HepG2 (cell line): Measurements from ENCODE around the gene GRIK3. TPM values are rescaled to one million over a fixed set of nuclear protein-coding genes. Genes with fewer than 3 reads are reported as not detected.

ENCODE experiments used
- ATAC-seq: fragments of 200-7000 bp; cut with Tn5 transposase; 3 replicates; pipeline ENCODE4 v1.9.1; 2020; ENCODE audit warnings: mild to moderate bottlenecking, moderate library complexity
- BruUV-seq: library from RNA; stranded (reverse); fragments of 400-500 nt; replicated peaks from 2 replicates; lab custom pipeline; 2021; lab: Mats Ljungman, UMichigan
- CTCF ChIA-PET: fragments of 300-600 bp; formaldehyde crosslinking; extraction: SDS; loops from one replicate; lab custom pipeline; 2021; ENCODE audit warnings: low total read pairs, inconsistent platforms, low intra/inter-chr PET ratio; lab: Yijun Ruan, JAX
- POLR2A ChIA-PET: fragments of 350-600 bp; sonication (Branson Sonifier 250); formaldehyde crosslinking; loops from one replicate; lab custom pipeline; 2020; ENCODE audit warnings: antibody characterized with exemption, inconsistent platforms; lab: Yijun Ruan, JAX
- DNase-seq: peaks from one replicate; pipeline ENCODE4 v3.0.0-alpha.2; 2015; ENCODE audit warnings: low spot score
- FAIRE-seq: peaks from 3 replicates; lab custom pipeline; 2011; peaks lifted over from hg19 to GRCh38; lab: Jason Lieb, UNC
- H2AFZ ChIP-seq: one replicate; pipeline ENCODE4 v1.6.1; 2011; ENCODE audit warnings: low read length, inconsistent platforms
- H3K27ac ChIP-seq: fragments of 300-600 bp; 3 replicates; pipeline ENCODE4 v1.8.0; 2011; ENCODE audit warnings: mixed run types, mild to moderate bottlenecking, mixed read lengths, low read length, inconsistent platforms; ENCODE audit not compliant: insufficient read depth; ENCODE audit errors: extremely low read length
- H3K27me3 ChIP-seq, 2 experiments: fragments of 200-600 bp in 1 of 2; 2 replicates in 1 of 2; 3 replicates in 1 of 2; pipeline versions ENCODE4 v1.6.0 to v1.8.0; 2011; ENCODE audit warnings: low read length in 2 of 2, mild to moderate bottlenecking in 2 of 2, moderate library complexity in 2 of 2, inconsistent platforms in 1 of 2; ENCODE audit not compliant: insufficient read depth in 2 of 2, control insufficient read depth in 1 of 2
- H3K36me3 ChIP-seq, 2 experiments: fragments of 200-600 bp in 1 of 2; replicated peaks in 1 of 2; 2 replicates in 1 of 2; 3 replicates in 1 of 2; pipeline versions ENCODE4 v1.5.1 to v1.8.0; 2011; ENCODE audit warnings: low read length in 2 of 2, inconsistent platforms in 1 of 2; ENCODE audit not compliant: insufficient read depth in 2 of 2, control insufficient read depth in 1 of 2
- H3K4me1 ChIP-seq: 2 replicates; pipeline ENCODE4 v1.5.1; 2012; ENCODE audit warnings: low read length, inconsistent platforms; ENCODE audit not compliant: insufficient read depth
- H3K4me2 ChIP-seq: 2 replicates; pipeline ENCODE4 v1.6.0; 2011; ENCODE audit warnings: low read depth, low read length, inconsistent platforms
- H3K4me3 ChIP-seq, 3 experiments: fragments of 200-600 bp in 1 of 3; sonication (generic), shearing (Covaris generic) in 1 of 3; replicated peaks in 1 of 3; 2 replicates each; pipeline ENCODE4 v1.5.1; 2011 to 2016; ENCODE audit warnings: low read length in 3 of 3, inconsistent platforms in 2 of 3, low read depth in 2 of 3, mild to moderate bottlenecking in 2 of 3, control low read depth in 1 of 3, mixed read lengths in 1 of 3; ENCODE audit not compliant: insufficient read depth in 1 of 3
- H3K79me2 ChIP-seq: one replicate; pipeline ENCODE4 v1.6.1; 2011; ENCODE audit warnings: low read length, inconsistent platforms; ENCODE audit not compliant: insufficient read depth
- H3K9ac ChIP-seq: 2 replicates; pipeline ENCODE4 v1.6.0; 2011; ENCODE audit warnings: mild to moderate bottlenecking, low read depth, low read length, inconsistent platforms; ENCODE audit not compliant: insufficient read depth
- H3K9me3 ChIP-seq: 2 replicates; pipeline ENCODE4 v1.5.1; 2012; ENCODE audit warnings: mild to moderate bottlenecking, low read length
- H4K20me1 ChIP-seq: 2 replicates; pipeline ENCODE4 v1.6.0; 2011; ENCODE audit warnings: inconsistent platforms, mild to moderate bottlenecking, low read length, moderate library complexity; ENCODE audit not compliant: insufficient read depth
- ATF4 ChIP-seq, 2 experiments: fragments of 450-650 bp in 1 of 2; sonication (generic) in 1 of 2; formaldehyde crosslinking; IDR thresholded peaks; 2 replicates each; pipeline versions ENCODE4 v1.5.0 to v1.8.0; 2020 to 2022; ENCODE audit warnings: mild to moderate bottlenecking in 1 of 2, missing genetic modification reagents in 1 of 2
- BATF2 ChIP-seq: sonication (generic); formaldehyde crosslinking; IDR thresholded peaks from 2 replicates; pipeline ENCODE4 v1.8.0; 2022; ENCODE audit warnings: mild to moderate bottlenecking, missing genetic modification reagents, moderate library complexity
- GMEB2 ChIP-seq: IDR thresholded peaks from 2 replicates; pipeline ENCODE4 v1.6.1; 2016; ENCODE audit warnings: missing biosample characterization, missing genetic modification reagents, low read depth
- MTA1 ChIP-seq: sonication (generic); formaldehyde crosslinking; IDR thresholded peaks from 2 replicates; pipeline ENCODE4 v1.4.0; 2020; ENCODE audit warnings: missing genetic modification reagents, mild to moderate bottlenecking, borderline replicate concordance
- SAP130 ChIP-seq: IDR thresholded peaks from 2 replicates; pipeline ENCODE4 v1.6.1; 2016; ENCODE audit warnings: low read depth
- SCMH1 ChIP-seq: sonication (generic); formaldehyde crosslinking; IDR thresholded peaks from 2 replicates; pipeline ENCODE4 v1.9.0; 2021; ENCODE audit warnings: missing genetic modification reagents, mild to moderate bottlenecking, borderline replicate concordance
- TSC22D2 ChIP-seq: sonication (generic); formaldehyde crosslinking; IDR thresholded peaks from 2 replicates; pipeline ENCODE4 v1.5.1; 2020; ENCODE audit warnings: missing genetic modification reagents, mild to moderate bottlenecking, borderline replicate concordance
- ZNF280B ChIP-seq: sonication (generic); formaldehyde crosslinking; IDR thresholded peaks from 2 replicates; pipeline ENCODE4 v1.5.0; 2020; ENCODE audit warnings: missing genetic modification reagents, mild to moderate bottlenecking, borderline replicate concordance
- ZNF350 ChIP-seq: sonication (generic); formaldehyde crosslinking; IDR thresholded peaks from 2 replicates; pipeline ENCODE4 v1.4.0; 2020; ENCODE audit warnings: mild to moderate bottlenecking, low read depth, missing genetic modification reagents, borderline replicate concordance
- ZNF557 ChIP-seq: sonication (generic); formaldehyde crosslinking; IDR thresholded peaks from 2 replicates; pipeline ENCODE4 v1.4.0; 2020; ENCODE audit warnings: missing genetic modification reagents
- ZNF775 ChIP-seq: sonication (generic); formaldehyde crosslinking; IDR thresholded peaks from 2 replicates; pipeline ENCODE4 v1.4.0; 2020; ENCODE audit warnings: missing genetic modification reagents, mild to moderate bottlenecking, moderate library complexity, borderline replicate concordance
- WGBS: methylation state at CpG from one replicate; pipeline ENCODE4 v1.1.6; 2017; ENCODE audit warnings: low lambda C conversion rate; 5-methylcytosine and 5-hydroxymethylcytosine counted together
- in situ Hi-C: cut with HindIII; loops from 2 replicates; pipeline ENCODE4 v1.10.0; 2017; ENCODE audit warnings: low pct_unique_long_range_greater_than_20kb; ENCODE audit not compliant: extremely low pct_ligation_motif_present
- intact Hi-C: fragments of 100-400 bp; cut with micrococcal nuclease; formaldehyde crosslinking; loops from one replicate; pipeline ENCODE4 v1.10.0; 2022; ENCODE audit not compliant: unreplicated experiment
- polyA plus RNA-seq, 8 experiments: library from polyadenylated mRNA; depleted of rRNA in 3 of 8; stranded (reverse) in 7 of 8; unstranded in 1 of 8; fragments of >200 nt; fragmentation: Illumina TruSeq in 4 of 8; extraction: Trizol in 4 of 8; gene quantifications; 2 replicates each; pipeline versions ENCODE4 v1.2.1 to v1.2.3, GENCODE V29; 2011 to 2016; ENCODE audit warnings: low read depth in 4 of 8, missing spikeins in 1 of 8, mixed read lengths in 1 of 8; ENCODE audit not compliant: insufficient read depth in 1 of 8
- total RNA-seq, 5 experiments: library from RNA; depleted of rRNA; stranded (reverse); fragments of >200 nt; fragmentation: Illumina TruSeq; extraction: Trizol; gene quantifications; 2 replicates each; pipeline ENCODE4 v1.2.3, GENCODE V29; 2016; ENCODE audit warnings: low read depth in 1 of 5
- TF ChIP-seq, protein P1 (sequence below): IDR thresholded peaks from 2 replicates; pipeline ENCODE4 v1.6.1; 2012; ENCODE audit warnings: inconsistent platforms
- TF ChIP-seq, protein P2 (sequence below): IDR thresholded peaks from 2 replicates; pipeline ENCODE4 v1.6.1; 2012; ENCODE audit warnings: low read length, improper control_type of control experiment

GRIK3 gene
- total and polyA plus RNA-seq, 2 of the 13 experiments (the other 11 are each of a cell fraction or from before 2014, with no cell fraction given), result not detected

DNA sequence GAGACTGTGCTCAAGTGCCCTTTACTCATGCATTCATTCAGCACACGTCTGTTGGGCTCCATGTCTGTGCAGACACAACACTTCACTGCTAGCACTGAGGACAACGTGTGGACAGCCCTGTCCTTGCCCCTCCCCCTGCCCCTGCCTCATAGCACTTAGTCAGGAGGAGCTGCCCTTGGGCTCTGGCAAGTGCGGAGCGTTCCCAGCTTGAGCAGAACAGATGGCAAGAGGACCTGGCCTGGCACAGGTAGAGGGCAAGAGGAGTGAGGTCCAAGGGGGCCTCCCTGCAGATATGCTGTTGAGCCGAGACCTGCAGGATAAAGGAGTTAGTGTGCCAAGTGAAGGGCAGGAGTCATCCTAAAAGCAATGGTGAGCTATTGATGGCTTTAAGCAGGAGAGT, 81.3 kb downstream of the GRIK3 start (continued):
- TF ChIP-seq ZNF350 (CRISPR knock-in tag), result no peak
- TF ChIP-seq, protein P1, sequence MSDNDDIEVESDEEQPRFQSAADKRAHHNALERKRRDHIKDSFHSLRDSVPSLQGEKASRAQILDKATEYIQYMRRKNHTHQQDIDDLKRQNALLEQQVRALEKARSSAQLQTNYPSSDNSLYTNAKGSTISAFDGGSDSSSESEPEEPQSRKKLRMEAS, result no peak
- no peak for TF ChIP-seq MTA1 (CRISPR knock-in tag)
- no peak for TF ChIP-seq ZNF280B (CRISPR knock-in tag)
- TF ChIP-seq, all 625 proteins: peak for 0

GRCh38 chr1:36951761-36952160, 82.6 kb downstream of the GRIK3 start:
- H3K9me3 ChIP-seq, result no peaks in the 10 kb centered on the region
- no peak for ATAC-seq
- no peaks in the 10 kb centered on the region for H3K4me1 ChIP-seq
- intact Hi-C loops (no loop called here), in situ Hi-C loops (no loop called here)
- peaks cover 0 to 2% of the 10 kb centered on the region in 2 experiments; a peak in 1 of 5 replicates for H3K27me3 ChIP-seq
- POLR2A ChIA-PET, result no interaction called here
- no peak overlapping the region for H3K9ac ChIP-seq
- FAIRE-seq, result no peak
- no peak overlapping the region for H3K4me2 ChIP-seq
- no peak for TF ChIP-seq SCMH1 (CRISPR knock-in tag)
- TF ChIP-seq, protein P2, sequence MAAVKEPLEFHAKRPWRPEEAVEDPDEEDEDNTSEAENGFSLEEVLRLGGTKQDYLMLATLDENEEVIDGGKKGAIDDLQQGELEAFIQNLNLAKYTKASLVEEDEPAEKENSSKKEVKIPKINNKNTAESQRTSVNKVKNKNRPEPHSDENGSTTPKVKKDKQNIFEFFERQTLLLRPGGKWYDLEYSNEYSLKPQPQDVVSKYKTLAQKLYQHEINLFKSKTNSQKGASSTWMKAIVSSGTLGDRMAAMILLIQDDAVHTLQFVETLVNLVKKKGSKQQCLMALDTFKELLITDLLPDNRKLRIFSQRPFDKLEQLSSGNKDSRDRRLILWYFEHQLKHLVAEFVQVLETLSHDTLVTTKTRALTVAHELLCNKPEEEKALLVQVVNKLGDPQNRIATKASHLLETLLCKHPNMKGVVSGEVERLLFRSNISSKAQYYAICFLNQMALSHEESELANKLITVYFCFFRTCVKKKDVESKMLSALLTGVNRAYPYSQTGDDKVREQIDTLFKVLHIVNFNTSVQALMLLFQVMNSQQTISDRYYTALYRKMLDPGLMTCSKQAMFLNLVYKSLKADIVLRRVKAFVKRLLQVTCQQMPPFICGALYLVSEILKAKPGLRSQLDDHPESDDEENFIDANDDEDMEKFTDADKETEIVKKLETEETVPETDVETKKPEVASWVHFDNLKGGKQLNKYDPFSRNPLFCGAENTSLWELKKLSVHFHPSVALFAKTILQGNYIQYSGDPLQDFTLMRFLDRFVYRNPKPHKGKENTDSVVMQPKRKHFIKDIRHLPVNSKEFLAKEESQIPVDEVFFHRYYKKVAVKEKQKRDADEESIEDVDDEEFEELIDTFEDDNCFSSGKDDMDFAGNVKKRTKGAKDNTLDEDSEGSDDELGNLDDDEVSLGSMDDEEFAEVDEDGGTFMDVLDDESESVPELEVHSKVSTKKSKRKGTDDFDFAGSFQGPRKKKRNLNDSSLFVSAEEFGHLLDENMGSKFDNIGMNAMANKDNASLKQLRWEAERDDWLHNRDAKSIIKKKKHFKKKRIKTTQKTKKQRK, result no peak
- TF ChIP-seq BATF2 (CRISPR knock-in tag), result no peak
- no peak for TF ChIP-seq ZNF557
- no peak for TF ChIP-seq SAP130 (CRISPR knock-in tag)
- TF ChIP-seq ATF4 (CRISPR knock-in tag; IDR thresholded peaks at IDR 0.05), result no peak
- TF ChIP-seq GMEB2 (CRISPR knock-in tag), result no peak
- no peak for TF ChIP-seq ZNF775 (CRISPR knock-in tag)
- no peak for TF ChIP-seq TSC22D2 (CRISPR knock-in tag)
- H3K4me3 ChIP-seq, result no peak overlapping the region
- no peaks in the 10 kb centered on the region for H3K79me2 ChIP-seq
- no peak overlapping the region for H2AFZ ChIP-seq
- 6% methylated on average over 4 of the region's 5 CpGs for WGBS
- no TSS peak for BruUV-seq
- no peak overlapping the region for H3K27ac ChIP-seq
- H3K36me3 ChIP-seq, result no peaks in the 10 kb centered on the region
- H4K20me1 ChIP-seq, result no peaks in the 10 kb centered on the region
- no peak for DNase-seq
- CTCF ChIA-PET, result no interaction called here
